Activated CD4-positive, alpha-beta T cell treated with anti-CD3 and anti-CD28 coated beads for 36 hours (primary cell): ENCODE data around the gene NUDT6. TPM values are rescaled to one million over a fixed set of nuclear protein-coding genes. Genes with fewer than 3 reads are reported as not detected.
A peak's percentile ranks its signal among the peaks of the same experiment; 100 is the strongest.

Experiments
- ATAC-seq: fragments of 200-7000 bp; cut with Tn5 transposase; one replicate; pipeline ENCODE4 v1.10.0; 2021; ENCODE audit warnings: mild to moderate bottlenecking, moderate library complexity
- CTCF ChIA-PET: fragments of 350-600 bp; sonication (Branson Sonifier 250); formaldehyde crosslinking; loops from one replicate; lab custom pipeline; 2021; ENCODE audit warnings: antibody characterized with exemption; lab: Charles Lee
- POLR2A ChIA-PET: fragments of 350-600 bp; sonication (Branson Sonifier 250); formaldehyde crosslinking; loops from one replicate; lab custom pipeline; 2021; ENCODE audit warnings: antibody characterized with exemption, inconsistent platforms; lab: Charles Lee
- DNase-seq: peaks from one replicate; pipeline ENCODE4 v3.0.0-alpha.2; 2020
- H3K27ac Mint-ChIP-seq: one replicate; pipeline ENCODE4 v1.8.0; 2021; ENCODE audit warnings: mixed read lengths
- H3K27me3 Mint-ChIP-seq: one replicate; pipeline ENCODE4 v1.8.0; 2021; ENCODE audit warnings: mixed read lengths
- H3K36me3 Mint-ChIP-seq: one replicate; pipeline ENCODE4 v1.8.0; 2021; ENCODE audit warnings: low read depth, mixed read lengths
- H3K4me1 Mint-ChIP-seq: one replicate; pipeline ENCODE4 v1.8.0; 2021; ENCODE audit warnings: mixed read lengths
- H3K4me3 Mint-ChIP-seq: one replicate; pipeline ENCODE4 v1.8.0; 2021; ENCODE audit warnings: mild to moderate bottlenecking, moderate library complexity, mixed read lengths
- H3K9me3 Mint-ChIP-seq: one replicate; pipeline ENCODE4 v1.8.0; 2021; ENCODE audit warnings: low read depth, mixed read lengths
- intact Hi-C, 2 experiments: fragments of 100-400 bp; cut with DNase I in 1 of 2; cut with micrococcal nuclease in 1 of 2; formaldehyde crosslinking; loops; one replicate each; pipeline versions ENCODE4 v1.14.2 to v1.15.1; 2022 to 2024; cut with DNase I, micrococcal nuclease
- total RNA-seq, 2 experiments: library from RNA; stranded (reverse); gene quantifications; one replicate each; pipeline ENCODE4 v1.2.3, GENCODE V29; 2021

The NUDT6 gene
- total RNA-seq = 1 to 10 TPM; 8.8 to 9.2 TPM

- POLR2A ChIA-PET = interaction anchor here (0.7 kb wide), 1 partner anchor 273 kb away, joined by 4 read pairs; no protein-coding TSS in a partner anchor
- Mint-ChIP-seq H3K4me3 (no peak within 1 kb of the TSS), H3K9me3 (no peaks in the 10 kb centered on the region), H3K27me3 (no peaks in the 10 kb centered on the region), H3K4me1 (peaks cover 7% of the 10 kb centered on the region), H3K27ac (peak within 1 kb of the TSS; percentile 87), H3K36me3 (no peaks in the 10 kb centered on the region)
- CTCF ChIA-PET = interaction anchor here (0.5 to 5.9 kb wide), 11 partner anchors 8 to 1740 kb away, joined by 3 to 29 read pairs (median 7); partner anchors contain the start of gene BBS12
- DNase-seq (peak; percentile 63), ATAC-seq (peak; percentile 53)
- intact Hi-C loops = loop anchor here (1.0 to 10.0 kb wide), 11 partner anchors 95 to 1097 kb away; partner anchors contain the start of genes BBS12 (in 1 of the 2), CCNA2 (in 1 of the 2), FGF2 (in 1 of the 2) and IL2 (in 1 of the 2)
Observed at GRCh38 chr4:122921971-122922876, at the start of gene NUDT6. NUDT6 (minus strand) TSS chr4:122922597; CDS start chr4:122922572, 25 bp downstream.

- no peak for ATAC-seq
- H3K4me3 Mint-ChIP-seq = no peak overlapping the region
- no peaks in the 10 kb centered on the region for H3K27me3 Mint-ChIP-seq
- intact Hi-C loops = no loop called here
- no peaks in the 10 kb centered on the region for H3K9me3 Mint-ChIP-seq
- peaks cover 14% of the 10 kb centered on the region for H3K36me3 Mint-ChIP-seq
- no peak overlapping the region for H3K27ac Mint-ChIP-seq
- POLR2A ChIA-PET = interaction anchor here (0.6 kb wide), 1 partner anchor 118 kb away, joined by 4 read pairs; no protein-coding TSS in a partner anchor
- CTCF ChIA-PET = interaction anchor here (1.2 to 1.4 kb wide), 2 partner anchors 22 to 210 kb away, joined by 3 to 5 read pairs; no protein-coding TSS in a partner anchor
- peaks cover 2% of the 10 kb centered on the region for H3K4me1 Mint-ChIP-seq
- no peak for DNase-seq
Observed at GRCh38 chr4:122968227-122968812, 45.9 kb upstream of the NUDT6 start.

- DNase-seq (no peak), ATAC-seq (no peak)
- Mint-ChIP-seq H3K27ac (no peak overlapping the region), H3K27me3 (no peaks in the 10 kb centered on the region), H3K4me1 (peaks cover 9% of the 10 kb centered on the region), H3K9me3 (no peaks in the 10 kb centered on the region), H3K36me3 (peaks cover 16% of the 10 kb centered on the region), H3K4me3 (no peak overlapping the region)
- ChIA-PET CTCF (interaction anchor here (0.7 kb wide), 1 partner anchor 280 kb away, joined by 4 read pairs; no protein-coding TSS in a partner anchor), POLR2A (no interaction called here)
- intact Hi-C loops = no loop called here
Observed at GRCh38 chr4:122967231-122967630, 44.8 kb upstream of the NUDT6 start.

- no peak for DNase-seq
- CTCF ChIA-PET = no interaction called here
- no peaks in the 10 kb centered on the region for H3K27me3 Mint-ChIP-seq
- intact Hi-C loops = no loop called here
- no peak overlapping the region for H3K4me3 Mint-ChIP-seq
- ATAC-seq = no peak
- POLR2A ChIA-PET = no interaction called here
- no peak overlapping the region for H3K27ac Mint-ChIP-seq
- H3K9me3 Mint-ChIP-seq = no peaks in the 10 kb centered on the region
- H3K36me3 Mint-ChIP-seq = peaks cover 19% of the 10 kb centered on the region
- peaks cover 9% of the 10 kb centered on the region for H3K4me1 Mint-ChIP-seq
Observed at GRCh38 chr4:122966201-122966600, 43.8 kb upstream of the NUDT6 start.

- H3K4me3 Mint-ChIP-seq = no peak overlapping the region
- DNase-seq (no peak), ATAC-seq (peak; percentile 76)
- H3K36me3 Mint-ChIP-seq = peaks cover 21% of the 10 kb centered on the region
- H3K9me3 Mint-ChIP-seq = no peaks in the 10 kb centered on the region
- no peaks in the 10 kb centered on the region for H3K27me3 Mint-ChIP-seq
- H3K27ac Mint-ChIP-seq = no peak overlapping the region
- CTCF ChIA-PET = no interaction called here
- H3K4me1 Mint-ChIP-seq = peaks cover 9% of the 10 kb centered on the region
- intact Hi-C loops = no loop called here
- POLR2A ChIA-PET = no interaction called here
Observed at GRCh38 chr4:122963216-122963615, 40.8 kb upstream of the NUDT6 start.

- POLR2A ChIA-PET = no interaction called here
- peaks cover 9% of the 10 kb centered on the region for H3K4me1 Mint-ChIP-seq
- intact Hi-C loops = no loop called here
- H3K27me3 Mint-ChIP-seq = no peaks in the 10 kb centered on the region
- ATAC-seq (no peak), DNase-seq (no peak)
- no peaks in the 10 kb centered on the region for H3K9me3 Mint-ChIP-seq
- no peak overlapping the region for H3K27ac Mint-ChIP-seq
- CTCF ChIA-PET = no interaction called here
- no peak overlapping the region for H3K4me3 Mint-ChIP-seq
- peaks cover 23% of the 10 kb centered on the region for H3K36me3 Mint-ChIP-seq
Observed at GRCh38 chr4:122960611-122961000, 38.2 kb upstream of the NUDT6 start.

- no peak overlapping the region for H3K27ac Mint-ChIP-seq
- H3K4me3 Mint-ChIP-seq = no peak overlapping the region
- peaks cover 9% of the 10 kb centered on the region for H3K4me1 Mint-ChIP-seq
- intact Hi-C loops = no loop called here
- peaks cover 21% of the 10 kb centered on the region for H3K36me3 Mint-ChIP-seq
- ChIA-PET CTCF (interaction anchor here (0.7 kb wide), 1 partner anchor 30 kb away, joined by 3 read pairs; no protein-coding TSS in a partner anchor), POLR2A (no interaction called here)
- DNase-seq (no peak), ATAC-seq (no peak)
- no peaks in the 10 kb centered on the region for H3K9me3 Mint-ChIP-seq
- no peaks in the 10 kb centered on the region for H3K27me3 Mint-ChIP-seq
Observed at GRCh38 chr4:122959981-122960610, 37.7 kb upstream of the NUDT6 start.

- ChIA-PET CTCF (interaction anchor here (0.7 kb wide), 1 partner anchor 29 kb away, joined by 3 read pairs; no protein-coding TSS in a partner anchor), POLR2A (no interaction called here)
- intact Hi-C loops = no loop called here
- Mint-ChIP-seq H3K4me3 (no peak overlapping the region), H3K9me3 (no peaks in the 10 kb centered on the region), H3K27me3 (no peaks in the 10 kb centered on the region), H3K4me1 (peaks cover 9% of the 10 kb centered on the region), H3K27ac (no peak overlapping the region), H3K36me3 (peaks cover 21% of the 10 kb centered on the region)
- ATAC-seq (no peak), DNase-seq (no peak)
Observed at GRCh38 chr4:122959441-122959840, 37.0 kb upstream of the NUDT6 start.

GRCh38 chr4:122958505-122958904 is 36.1 kb upstream of the NUDT6 start:
- ChIA-PET CTCF (no interaction called here), POLR2A (no interaction called here)
- ATAC-seq (no peak), DNase-seq (no peak)
- Mint-ChIP-seq H3K36me3 (peaks cover 23% of the 10 kb centered on the region), H3K4me3 (no peak overlapping the region), H3K27me3 (no peaks in the 10 kb centered on the region), H3K4me1 (peaks cover 9% of the 10 kb centered on the region), H3K27ac (no peak overlapping the region), H3K9me3 (no peaks in the 10 kb centered on the region)
- intact Hi-C loops = no loop called here

GRCh38 chr4:122953924-122954323 is 31.5 kb upstream of the NUDT6 start:
- Mint-ChIP-seq H3K36me3 (peaks cover 49% of the 10 kb centered on the region), H3K27me3 (no peaks in the 10 kb centered on the region)
- POLR2A ChIA-PET = no interaction called here

GRCh38 chr4:122952028-122952427 is 29.6 kb upstream of the NUDT6 start:
- Mint-ChIP-seq H3K9me3 (no peaks in the 10 kb centered on the region), H3K27me3 (no peaks in the 10 kb centered on the region), H3K27ac (no peak overlapping the region), H3K4me3 (no peak overlapping the region), H3K4me1 (no peaks in the 10 kb centered on the region), H3K36me3 (peaks cover 53% of the 10 kb centered on the region)
- ATAC-seq (no peak), DNase-seq (no peak)
- POLR2A ChIA-PET = no interaction called here
- CTCF ChIA-PET = no interaction called here
- intact Hi-C loops = no loop called here

More at GRCh38 chr4:122953924-122954323, 31.5 kb upstream of the NUDT6 start:
- Mint-ChIP-seq H3K4me3 (no peak overlapping the region), H3K9me3 (no peaks in the 10 kb centered on the region), H3K27ac (no peak overlapping the region), H3K4me1 (no peaks in the 10 kb centered on the region)
- CTCF ChIA-PET = interaction anchor here (0.6 to 1.3 kb wide), 3 partner anchors 8 to 571 kb away, joined by 3 read pairs; no protein-coding TSS in a partner anchor
- ATAC-seq (no peak), DNase-seq (no peak)
- intact Hi-C loops = no loop called here
